Endodermal cell (in vitro differentiated cells): ENCODE data around the gene SLC25A17. TPM values are rescaled to one million over a fixed set of nuclear protein-coding genes. Genes with fewer than 3 reads are reported as not detected.

Experiments
- DNase-seq: peaks from one replicate; pipeline ENCODE4 v3.0.0-alpha.2; 2017
- H3K27ac ChIP-seq: 2 replicates; pipeline ENCODE4 v1.5.1; 2013; ENCODE audit warnings: mild to moderate bottlenecking, low read depth, low read length, moderate library complexity
- H3K27me3 ChIP-seq: 2 replicates; pipeline ENCODE4 v1.6.1; 2013; ENCODE audit warnings: mild to moderate bottlenecking, low read length, moderate library complexity; ENCODE audit not compliant: insufficient read depth, control insufficient read depth, poor library complexity, severe bottlenecking
- H3K36me3 ChIP-seq: 2 replicates; pipeline ENCODE4 v1.7.0; 2013; ENCODE audit warnings: mild to moderate bottlenecking, low read length, moderate library complexity; ENCODE audit not compliant: control insufficient read depth, insufficient read depth
- H3K4me1 ChIP-seq: one replicate; pipeline ENCODE4 v1.7.0; 2013; ENCODE audit warnings: low read length; ENCODE audit not compliant: control insufficient read depth, insufficient read depth
- H3K4me3 ChIP-seq: 2 replicates; pipeline ENCODE4 v1.5.1; 2013; ENCODE audit warnings: mild to moderate bottlenecking, low read length, moderate library complexity
- H3K9ac ChIP-seq: 2 replicates; pipeline ENCODE4 v1.6.1; 2013; ENCODE audit warnings: mild to moderate bottlenecking, low read length, moderate library complexity; ENCODE audit not compliant: poor library complexity, severe bottlenecking; ENCODE audit errors: extremely low read depth
- H3K9me3 ChIP-seq: 2 replicates; pipeline ENCODE4 v1.6.1; 2013; ENCODE audit warnings: mild to moderate bottlenecking, low read length, moderate library complexity; ENCODE audit not compliant: control insufficient read depth
- H3K27ac Mint-ChIP-seq: 2 replicates; pipeline ENCODE4 v1.8.0; 2020; ENCODE audit warnings: mixed read lengths
- H3K27me3 Mint-ChIP-seq: 2 replicates; pipeline ENCODE4 v1.8.0; 2021; ENCODE audit warnings: mild to moderate bottlenecking, mixed read lengths; ENCODE audit not compliant: insufficient read depth
- H3K36me3 Mint-ChIP-seq: 2 replicates; pipeline ENCODE4 v1.8.0; 2020; ENCODE audit warnings: low read depth, mixed read lengths
- H3K4me1 Mint-ChIP-seq: 2 replicates; pipeline ENCODE4 v1.8.0; 2020; ENCODE audit warnings: mixed read lengths
- H3K4me3 Mint-ChIP-seq: 2 replicates; pipeline ENCODE4 v1.8.0; 2020; ENCODE audit warnings: mild to moderate bottlenecking, moderate library complexity, mixed read lengths
- H3K9me3 Mint-ChIP-seq: 2 replicates; pipeline ENCODE4 v1.8.0; 2020; ENCODE audit warnings: mild to moderate bottlenecking, mixed read lengths
- CTCF ChIP-seq: fragments of 200-600 bp; sonication (generic); conservative IDR thresholded peaks from 2 replicates; pipeline ENCODE4 v1.5.0; 2021; ENCODE audit warnings: antibody characterized with exemption, mild to moderate bottlenecking
- WGBS, 2 experiments: methylation state at CpG; one replicate each; pipeline versions ENCODE4 v1.1.5 to v1.1.7; 2013; ENCODE audit warnings: missing lambda C conversion rate in 2 of 2, mixed read lengths in 1 of 2; ENCODE audit not compliant: insufficient coverage in 1 of 2, insufficient read length in 1 of 2; 5-methylcytosine and 5-hydroxymethylcytosine counted together
- total RNA-seq, 2 donors: library from RNA; stranded (reverse); fragmentation: NEBNext Ultra II Directional in 1 of 2; extraction: Animal tissue kit (Norgen Biotek cat#: 25700) in 1 of 2; gene quantifications; 2 replicates in 1 of 2; 3 replicates in 1 of 2; pipeline ENCODE4 v1.2.1, GENCODE V29; 2021

SLC25A17 gene
- total RNA-seq, 2 donors from 2014 or later = 25.4 to 29.4 TPM

GRCh38 chr22:40769761-40770160, 49.4 kb downstream of the SLC25A17 start:
- no peaks in the 10 kb centered on the region for H3K27me3 ChIP-seq
- peaks cover 48% of the 10 kb centered on the region for H3K36me3 ChIP-seq
- H3K4me3 Mint-ChIP-seq = no peak overlapping the region
- no peak for TF ChIP-seq CTCF
- H3K4me1 ChIP-seq = peaks cover 5% of the 10 kb centered on the region
- no peak for DNase-seq
- no peak overlapping the region for H3K9ac ChIP-seq
- H3K9me3 Mint-ChIP-seq = no peaks in the 10 kb centered on the region
- 94 to 95% methylated on average over 4 to 6 of the region's 6 CpGs for WGBS, 2 experiments
- peaks cover 37% of the 10 kb centered on the region for H3K36me3 Mint-ChIP-seq
- H3K4me3 ChIP-seq = no peak overlapping the region
- no peaks in the 10 kb centered on the region for H3K27me3 Mint-ChIP-seq
- no peak overlapping the region for H3K27ac ChIP-seq
- no peaks in the 10 kb centered on the region for H3K4me1 Mint-ChIP-seq
- H3K9me3 ChIP-seq = no peaks in the 10 kb centered on the region
- H3K27ac Mint-ChIP-seq = no peak overlapping the region

- no peak overlapping the region for H3K27ac ChIP-seq
- H3K27me3 ChIP-seq = no peaks in the 10 kb centered on the region
- Mint-ChIP-seq H3K9me3 (no peaks in the 10 kb centered on the region), H3K27ac (no peak overlapping the region), H3K4me3 (no peak overlapping the region), H3K27me3 (no peaks in the 10 kb centered on the region), H3K36me3 (peaks cover 29% of the 10 kb centered on the region), H3K4me1 (no peaks in the 10 kb centered on the region)
- no peak for TF ChIP-seq CTCF
- 93 to 100% methylated on average over 1 of the region's 1 CpG for WGBS, 2 experiments
- H3K9ac ChIP-seq = no peak overlapping the region
- no peaks in the 10 kb centered on the region for H3K9me3 ChIP-seq
- no peak for DNase-seq
- peaks cover 5% of the 10 kb centered on the region for H3K4me1 ChIP-seq
- H3K4me3 ChIP-seq = no peak overlapping the region
- H3K36me3 ChIP-seq = peaks cover 37% of the 10 kb centered on the region
These were observed 50.9 kb downstream of the SLC25A17 start for GRCh38 chr22:40768206-40768605.

GRCh38 chr22:40766956-40767355, 52.2 kb downstream of the SLC25A17 start:
- Histone ChIP-seq H3K4me3 (no peak overlapping the region), H3K9me3 (no peaks in the 10 kb centered on the region), H3K9ac (no peak overlapping the region), H3K36me3 (peaks cover 29% of the 10 kb centered on the region), H3K27me3 (no peaks in the 10 kb centered on the region), H3K4me1 (peaks cover 5% of the 10 kb centered on the region), H3K27ac (no peak overlapping the region)
- no peak for TF ChIP-seq CTCF
- Mint-ChIP-seq H3K27me3 (no peaks in the 10 kb centered on the region), H3K4me3 (no peak overlapping the region), H3K4me1 (no peaks in the 10 kb centered on the region), H3K27ac (no peak overlapping the region), H3K36me3 (peaks cover 25% of the 10 kb centered on the region), H3K9me3 (no peaks in the 10 kb centered on the region)
- DNase-seq = no peak
- WGBS, 2 experiments = 92% methylated on average over 2 of the region's 2 CpGs; no CpG with 5 or more reads in 1 of the 2 experiments
